Natural killer cell (primary cell): ENCODE data around the gene QSER1. TPM values are rescaled to one million over a fixed set of nuclear protein-coding genes. Genes with fewer than 3 reads are reported as not detected.

Source experiments
- ATAC-seq, 3 donors: fragments of 150-1000 bp in 2 of 3; fragments of 200-7000 bp in 1 of 3; cut with Tn5 transposase; 1 replicate in 1 of 3; 2 replicates in 2 of 3; pipeline ENCODE4 v1.10.0; 2021; ENCODE audit warnings: mild to moderate bottlenecking in 2 of 3, moderate library complexity in 2 of 3
- DNase-seq, 2 donors: peaks; one replicate each; pipeline versions ENCODE4 v3.0.0 to v3.0.0-alpha.2; 2013 to 2021; ENCODE audit warnings: mixed read lengths in 1 of 2
- H3K27ac ChIP-seq: one replicate; pipeline ENCODE4 v1.5.1; 2013; ENCODE audit warnings: mild to moderate bottlenecking, low read length
- H3K27me3 ChIP-seq: one replicate; pipeline ENCODE4 v1.6.1; 2013; ENCODE audit warnings: low read length; ENCODE audit not compliant: control insufficient read depth, insufficient read depth
- H3K36me3 ChIP-seq: one replicate; pipeline ENCODE4 v1.6.1; 2013; ENCODE audit warnings: low read length; ENCODE audit not compliant: control insufficient read depth, insufficient read depth
- H3K4me1 ChIP-seq: one replicate; pipeline ENCODE4 v1.6.1; 2013; ENCODE audit warnings: low read length; ENCODE audit not compliant: control insufficient read depth, insufficient read depth
- H3K4me3 ChIP-seq: one replicate; pipeline ENCODE4 v1.5.1; 2013; ENCODE audit warnings: low read length
- H3K9me3 ChIP-seq: one replicate; pipeline ENCODE4 v1.6.1; 2013; ENCODE audit warnings: low read length; ENCODE audit not compliant: control insufficient read depth, insufficient read depth
- H3K27ac Mint-ChIP-seq, 2 donors: one replicate each; pipeline ENCODE4 v1.8.0; 2022; ENCODE audit warnings: mild to moderate bottlenecking in 2 of 2, mixed read lengths in 2 of 2, moderate library complexity in 1 of 2
- H3K27me3 Mint-ChIP-seq, 2 donors: one replicate each; pipeline ENCODE4 v1.8.0; 2022; ENCODE audit warnings: low read depth in 2 of 2, mixed read lengths in 2 of 2
- H3K36me3 Mint-ChIP-seq: one replicate; pipeline ENCODE4 v1.8.0; 2022; ENCODE audit warnings: mixed read lengths
- H3K4me1 Mint-ChIP-seq, 2 donors: one replicate each; pipeline ENCODE4 v1.8.0; 2022; ENCODE audit warnings: mixed read lengths in 2 of 2
- H3K4me3 Mint-ChIP-seq: one replicate; pipeline ENCODE4 v1.8.0; 2022; ENCODE audit warnings: mild to moderate bottlenecking, moderate library complexity, mixed read lengths
- H3K9me3 Mint-ChIP-seq, 2 donors: one replicate each; pipeline ENCODE4 v1.8.0; 2022; ENCODE audit warnings: mixed read lengths in 2 of 2
- CTCF ChIP-seq: fragments of 200-600 bp; IDR thresholded peaks from one replicate; pipeline ENCODE4 v1.8.0; 2022; ENCODE audit warnings: antibody characterized with exemption
- WGBS: methylation state at CpG from one replicate; pipeline ENCODE4 v1.1.7; 2013; ENCODE audit warnings: missing lambda C conversion rate; ENCODE audit not compliant: insufficient coverage; 5-methylcytosine and 5-hydroxymethylcytosine counted together
- intact Hi-C: fragments of 100-400 bp; cut with micrococcal nuclease; formaldehyde crosslinking; loops from one replicate; pipeline ENCODE4 v1.14.2; 2022
- total RNA-seq, 4 donors: library from RNA; stranded (reverse); fragments of 120-200 nt in 1 of 4; gene quantifications; one replicate each; pipeline versions ENCODE4 v1.2.3 to v1.2.4, GENCODE V29; 2013 to 2022

QSER1 gene
- total RNA-seq, 3 donors from 2014 or later (not counting 1 experiment from before 2014, with no cell fraction given), result 14.5 to 21.5 (median 17.8) TPM

GRCh38 chr11:32911413-32911812 lies 18.8 kb downstream of the QSER1 start:
- 95% methylated on average over 2 of the region's 3 CpGs for WGBS
- Histone ChIP-seq H3K27me3 (no peaks in the 10 kb centered on the region), H3K9me3 (no peaks in the 10 kb centered on the region), H3K4me3 (no peak overlapping the region), H3K4me1 (no peaks in the 10 kb centered on the region), H3K27ac (no peak overlapping the region), H3K36me3 (no peaks in the 10 kb centered on the region)
- TF ChIP-seq CTCF, result no peak
- H3K4me1 Mint-ChIP-seq, result peaks cover 0 to 28% of the 10 kb centered on the region in 2 donors
- peak overlapping the region in 1 of 2 donors; percentile 4 for H3K27ac Mint-ChIP-seq
- H3K4me3 Mint-ChIP-seq, result no peak overlapping the region
- ATAC-seq (no peak), DNase-seq (no peak)
- intact Hi-C loops, result no loop called here
- H3K36me3 Mint-ChIP-seq, result no peaks in the 10 kb centered on the region
- no peaks in the 10 kb centered on the region for H3K27me3 Mint-ChIP-seq
- no peaks in the 10 kb centered on the region for H3K9me3 Mint-ChIP-seq

GRCh38 chr11:32913445-32913844 lies 20.8 kb downstream of the QSER1 start:
- Histone ChIP-seq H3K9me3 (no peaks in the 10 kb centered on the region), H3K27me3 (no peaks in the 10 kb centered on the region), H3K4me3 (no peak overlapping the region), H3K36me3 (no peaks in the 10 kb centered on the region), H3K4me1 (no peaks in the 10 kb centered on the region), H3K27ac (no peak overlapping the region)
- no peak for ATAC-seq
- Mint-ChIP-seq H3K4me3 (no peak overlapping the region), H3K27ac (no peak overlapping the region), H3K9me3 (no peaks in the 10 kb centered on the region), H3K4me1 (peaks cover 5 to 29% of the 10 kb centered on the region in 2 donors), H3K27me3 (no peaks in the 10 kb centered on the region), H3K36me3 (no peaks in the 10 kb centered on the region)
- WGBS, result 96% methylated on average over 3 of the region's 7 CpGs
- DNase-seq, result no peak
- intact Hi-C loops, result no loop called here
- TF ChIP-seq CTCF, result no peak

- Histone ChIP-seq H3K36me3 (no peaks in the 10 kb centered on the region), H3K27ac (no peak overlapping the region), H3K27me3 (no peaks in the 10 kb centered on the region), H3K9me3 (no peaks in the 10 kb centered on the region), H3K4me3 (no peak overlapping the region), H3K4me1 (peaks cover 2% of the 10 kb centered on the region)
- intact Hi-C loops, result no loop called here
- Mint-ChIP-seq H3K27me3 (no peaks in the 10 kb centered on the region), H3K4me1 (peaks cover 22 to 41% of the 10 kb centered on the region in 2 donors), H3K9me3 (no peaks in the 10 kb centered on the region), H3K36me3 (no peaks in the 10 kb centered on the region), H3K4me3 (no peak overlapping the region), H3K27ac (no peak overlapping the region)
- ATAC-seq, result no peak
- DNase-seq, result no peak
- TF ChIP-seq CTCF, result no peak
- no CpG with 5 or more reads among the region's 1 CpG for WGBS
These were observed 23.8 kb downstream of the QSER1 start for GRCh38 chr11:32916361-32916760.

GRCh38 chr11:32916994-32917393 lies 24.4 kb downstream of the QSER1 start:
- Mint-ChIP-seq H3K27ac (no peak overlapping the region), H3K36me3 (no peaks in the 10 kb centered on the region), H3K4me1 (peaks cover 22 to 35% of the 10 kb centered on the region in 2 donors), H3K9me3 (no peaks in the 10 kb centered on the region), H3K27me3 (no peaks in the 10 kb centered on the region), H3K4me3 (no peak overlapping the region)
- over 99% methylated on average over 8 of the region's 8 CpGs for WGBS
- H3K4me3 ChIP-seq, result no peak overlapping the region
- intact Hi-C loops, result no loop called here
- no peaks in the 10 kb centered on the region for H3K27me3 ChIP-seq
- H3K4me1 ChIP-seq, result peaks cover 2% of the 10 kb centered on the region
- DNase-seq, result no peak
- no peak for ATAC-seq
- H3K36me3 ChIP-seq, result no peaks in the 10 kb centered on the region
- no peak for TF ChIP-seq CTCF
- H3K9me3 ChIP-seq, result no peaks in the 10 kb centered on the region
- H3K27ac ChIP-seq, result no peak overlapping the region
